ENCODE measurements around the gene LPIN3.

Gene LPIN3

GRCh38 chr20:41304002-41304401, 36.6 kb upstream of the LPIN3 start:
- H3K27ac Mint-ChIP-seq, result no peak overlapping the region
- peaks cover 5% of the 10 kb centered on the region for H3K4me1 Mint-ChIP-seq
- H3K9me3 Mint-ChIP-seq, result no peaks in the 10 kb centered on the region
- H3K27me3 Mint-ChIP-seq (ENCODE audit: low read depth), result no peaks in the 10 kb centered on the region
- no peak for TF ChIP-seq CTCF (IDR thresholded peaks at IDR 0.05; ENCODE audit: unreplicated experiment in 3 of 3)
- H3K4me3 Mint-ChIP-seq, result no peak overlapping the region
- no peaks in the 10 kb centered on the region for H3K36me3 Mint-ChIP-seq (ENCODE audit: low read depth)

- Mint-ChIP-seq H3K27ac (no peak overlapping the region), H3K4me3 (no peak overlapping the region), H3K27me3 (ENCODE audit: low read depth) (no peaks in the 10 kb centered on the region), H3K4me1 (peaks cover 6% of the 10 kb centered on the region), H3K9me3 (no peaks in the 10 kb centered on the region), H3K36me3 (ENCODE audit: low read depth) (no peaks in the 10 kb centered on the region)
- no peak for TF ChIP-seq CTCF (IDR thresholded peaks at IDR 0.05; ENCODE audit: unreplicated experiment in 3 of 3)
Measured at GRCh38 chr20:41304424-41305079, 36.1 kb upstream of the LPIN3 start.

GRCh38 chr20:41306061-41306727, 34.4 kb upstream of the LPIN3 start:
- Mint-ChIP-seq H3K4me3 (no peak overlapping the region), H3K36me3 (ENCODE audit: low read depth) (no peaks in the 10 kb centered on the region), H3K9me3 (no peaks in the 10 kb centered on the region), H3K27ac (no peak overlapping the region), H3K27me3 (ENCODE audit: low read depth) (no peaks in the 10 kb centered on the region), H3K4me1 (peaks cover 7% of the 10 kb centered on the region)
- no peak for TF ChIP-seq CTCF (IDR thresholded peaks at IDR 0.05; ENCODE audit: unreplicated experiment in 3 of 3)

GRCh38 chr20:41307021-41307420, 33.6 kb upstream of the LPIN3 start:
- no peaks in the 10 kb centered on the region for H3K9me3 Mint-ChIP-seq
- H3K27ac Mint-ChIP-seq, result peak overlapping the region in 1 of 3 experiments; percentile 35
- H3K4me1 Mint-ChIP-seq, result peaks cover 7% of the 10 kb centered on the region
- H3K36me3 Mint-ChIP-seq (ENCODE audit: low read depth), result no peaks in the 10 kb centered on the region
- no peaks in the 10 kb centered on the region for H3K27me3 Mint-ChIP-seq (ENCODE audit: low read depth)
- no peak for TF ChIP-seq CTCF (IDR thresholded peaks at IDR 0.05; ENCODE audit: unreplicated experiment in 3 of 3)
- H3K4me3 Mint-ChIP-seq, result no peak overlapping the region

- no peaks in the 10 kb centered on the region for H3K9me3 Mint-ChIP-seq
- H3K4me1 Mint-ChIP-seq, result peaks cover 7% of the 10 kb centered on the region
- no peak overlapping the region for H3K4me3 Mint-ChIP-seq
- peak overlapping the region in 2 of 3 experiments; percentile 10 to 39 for H3K27ac Mint-ChIP-seq
- H3K27me3 Mint-ChIP-seq (ENCODE audit: low read depth), result no peaks in the 10 kb centered on the region
- no peaks in the 10 kb centered on the region for H3K36me3 Mint-ChIP-seq (ENCODE audit: low read depth)
- TF ChIP-seq CTCF (IDR thresholded peaks at IDR 0.05; ENCODE audit: unreplicated experiment in 3 of 3), result no peak
Measured at GRCh38 chr20:41308290-41308711, 32.3 kb upstream of the LPIN3 start.
